GM19193 (cell line): ENCODE measurements around the gene TUBGCP6.

Source experiments
- POLR2A ChIP-seq: IDR thresholded peaks from 4 replicates; pipeline ENCODE4 v1.6.1; 2011; ENCODE audit not compliant: insufficient read depth, insufficient read length; ENCODE audit errors: extremely low read depth

TUBGCP6 gene

DNA sequence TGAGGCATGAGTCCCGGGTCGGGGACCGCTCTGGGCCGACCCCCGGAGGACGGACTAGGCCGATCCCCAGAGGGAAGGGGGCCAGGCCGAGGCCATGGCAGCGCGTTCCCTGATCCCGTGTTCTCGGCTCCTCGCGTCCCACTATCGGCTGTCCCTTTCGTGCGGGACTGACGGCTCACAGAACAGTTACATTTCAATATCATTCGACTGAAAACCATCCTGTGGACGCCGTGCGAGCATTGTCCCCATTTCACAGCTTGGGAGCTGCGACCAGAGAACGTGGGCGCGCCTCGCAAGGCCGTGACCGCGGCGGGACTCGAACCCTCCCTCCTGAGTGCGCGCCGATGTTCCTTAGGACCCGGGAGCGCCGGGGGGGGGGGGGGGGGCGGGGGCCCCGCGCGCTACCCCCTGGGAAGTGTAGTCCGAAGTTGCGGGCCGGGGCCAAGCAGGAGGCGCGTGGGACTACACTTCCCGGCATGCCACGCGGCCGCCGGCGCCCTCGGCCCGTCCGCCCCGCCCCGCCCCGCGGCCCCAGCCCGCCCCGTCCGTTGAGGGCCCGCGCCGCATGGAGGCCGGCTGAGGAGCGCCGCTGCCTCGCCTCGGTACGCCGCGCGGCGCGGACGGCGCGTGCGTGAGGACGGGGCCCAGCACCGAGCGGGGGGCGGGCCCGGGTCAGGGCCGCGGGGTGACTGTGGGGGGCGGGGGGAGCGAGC is 59.3 kb downstream of the TUBGCP6 start, which contains the start of gene TRABD:
TSS of gene TRABD (plus strand) at position 539 of the 713 bp plus-strand sequence. CDS start 7,148 bp downstream, outside the sequence.
- TF ChIP-seq POLR2A, result peak; percentile 48

- TF ChIP-seq POLR2A, result no peak
Measured at GRCh38 chr22:50184902-50185374, 59.9 kb downstream of the TUBGCP6 start.

DNA sequence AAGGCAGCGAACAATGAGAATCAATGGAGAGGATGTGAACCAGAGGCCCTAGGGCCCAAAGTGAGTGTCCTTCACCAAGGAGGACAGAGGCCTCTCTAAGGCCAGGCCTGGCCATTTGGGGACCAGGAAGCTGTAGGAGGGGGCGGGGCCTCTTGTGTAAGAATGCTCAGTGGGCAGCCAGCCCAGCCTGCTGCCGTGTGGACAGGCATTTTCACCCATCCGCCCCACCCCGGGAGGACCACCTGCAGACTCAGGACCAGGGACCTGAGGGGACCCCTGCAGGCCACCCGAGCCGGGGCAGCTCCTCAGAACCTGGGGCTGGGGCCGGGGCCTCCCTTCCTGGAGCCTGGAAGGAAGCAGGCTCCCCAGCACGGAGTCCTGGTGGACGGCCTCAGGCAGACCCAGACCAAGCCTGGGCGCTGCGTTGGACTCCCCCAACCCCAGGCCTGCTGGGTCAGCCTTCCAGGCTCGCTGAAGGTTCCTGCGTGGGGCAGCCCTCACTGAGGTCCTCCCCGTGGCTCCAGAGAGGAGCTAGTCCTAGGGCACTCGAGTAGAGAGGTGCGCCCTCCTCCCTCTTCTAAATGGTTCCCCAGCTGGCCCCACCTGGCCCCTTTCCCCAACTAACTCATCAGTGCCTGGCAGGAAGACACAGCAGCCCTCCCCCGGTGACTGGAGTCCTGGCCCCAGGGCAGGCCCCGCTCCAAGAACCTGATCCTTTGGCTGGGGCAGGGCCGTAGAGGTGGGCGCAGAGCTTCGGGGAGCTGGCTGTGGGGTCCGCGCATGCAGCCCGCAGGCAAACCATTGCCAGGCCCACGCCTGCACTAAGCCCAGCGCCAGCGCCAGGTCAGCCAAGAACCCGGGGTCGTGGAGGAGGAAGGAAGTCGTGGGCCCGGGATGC is 60.6 kb downstream of the TUBGCP6 start:
- no peak for TF ChIP-seq POLR2A

GRCh38 chr22:50183141-50183971 is 61.5 kb downstream of the TUBGCP6 start:
- no peak for TF ChIP-seq POLR2A

- no peak for TF ChIP-seq POLR2A
Measured at GRCh38 chr22:50182176-50183081, 62.4 kb downstream of the TUBGCP6 start.

- TF ChIP-seq POLR2A, result no peak
Measured at GRCh38 chr22:50180727-50181521, 63.9 kb downstream of the TUBGCP6 start.

DNA sequence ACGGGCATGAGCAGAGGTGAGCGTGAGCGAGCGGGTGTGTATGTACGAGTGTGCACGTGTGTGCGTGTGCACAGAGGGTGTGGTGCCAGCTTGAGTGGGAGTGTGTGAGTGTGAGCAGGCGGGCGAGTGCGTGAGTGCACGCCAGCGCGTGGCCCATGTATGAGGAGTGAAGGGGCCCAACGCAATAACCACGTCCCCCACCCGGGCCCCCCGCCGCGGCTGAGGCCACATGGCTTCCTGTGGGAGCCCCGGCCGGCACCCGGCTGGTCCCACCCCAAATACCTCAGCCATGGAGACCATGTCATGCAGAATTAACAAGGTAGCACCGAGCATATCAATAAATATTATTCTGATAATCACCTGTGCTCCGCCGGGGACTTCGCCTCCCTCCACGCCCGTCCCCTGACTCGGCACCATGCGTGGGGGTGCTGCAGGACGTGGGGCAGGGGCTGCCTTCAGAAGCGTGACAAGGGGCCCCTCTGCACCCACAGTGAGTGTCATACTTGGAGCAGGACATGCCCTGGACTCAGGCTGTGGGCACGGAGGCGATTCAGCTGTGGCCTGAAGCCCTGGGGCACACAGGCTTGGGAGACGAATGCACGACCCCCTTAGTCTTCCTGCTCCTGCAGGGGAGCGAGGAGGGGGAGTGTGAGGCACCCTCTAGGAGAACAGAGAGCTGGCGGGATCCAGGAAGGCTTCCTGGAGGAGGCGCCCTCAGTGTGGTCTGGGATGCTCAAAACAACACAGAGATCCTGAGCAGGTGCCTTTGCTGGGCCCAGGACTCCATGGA is 64.7 kb downstream of the TUBGCP6 start:
- no peak for TF ChIP-seq POLR2A

- no peak for TF ChIP-seq POLR2A
Measured at GRCh38 chr22:50178871-50179869, 65.7 kb downstream of the TUBGCP6 start.

GRCh38 chr22:50178471-50178864 is 66.4 kb downstream of the TUBGCP6 start:
- TF ChIP-seq POLR2A, result no peak

DNA sequence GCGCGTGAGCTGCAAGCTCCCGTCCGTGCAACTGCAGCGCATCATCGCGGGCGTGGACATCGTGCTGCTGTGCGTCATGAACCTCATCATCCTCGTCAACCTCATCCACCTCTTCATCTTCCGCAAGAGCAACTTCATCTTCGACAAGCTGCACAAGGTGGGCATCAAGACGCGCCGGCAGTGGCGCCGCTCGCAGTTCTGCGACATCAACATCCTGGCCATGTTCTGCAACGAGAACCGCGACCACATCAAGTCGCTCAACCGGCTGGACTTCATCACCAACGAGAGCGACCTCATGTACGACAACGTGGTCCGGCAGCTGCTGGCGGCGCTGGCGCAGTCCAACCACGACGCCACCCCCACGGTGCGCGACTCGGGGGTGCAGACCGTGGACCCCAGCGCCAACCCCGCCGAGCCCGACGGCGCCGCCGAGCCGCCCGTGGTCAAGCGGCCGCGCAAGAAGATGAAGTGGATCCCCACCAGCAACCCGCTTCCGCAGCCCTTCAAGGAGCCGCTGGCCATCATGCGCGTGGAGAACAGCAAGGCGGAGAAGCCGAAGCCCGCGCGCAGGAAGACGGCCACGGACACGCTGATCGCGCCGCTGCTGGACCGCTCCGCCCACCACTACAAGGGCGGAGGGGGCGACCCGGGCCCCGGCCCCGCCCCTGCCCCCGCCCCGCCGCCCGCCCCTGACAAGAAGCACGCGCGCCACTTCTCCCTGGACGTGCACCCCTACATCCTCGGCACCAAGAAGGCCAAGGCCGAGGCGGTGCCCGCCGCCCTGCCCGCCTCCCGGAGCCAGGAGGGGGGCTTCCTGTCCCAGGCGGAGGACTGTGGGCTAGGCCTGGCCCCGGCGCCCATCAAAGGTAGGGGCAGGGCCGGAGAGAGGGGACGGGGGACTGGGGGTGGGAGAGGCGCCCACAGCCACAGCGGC is 67.0 kb downstream of the TUBGCP6 start:
- no peak for TF ChIP-seq POLR2A
